Measurements from ENCODE around the gene MICAL3.

GRCh38 chr22:17938484-17938924 lies 85.9 kb downstream of the MICAL3 start:
- TF ChIP-seq CTCF (IDR thresholded peaks at IDR 0.05) (no peak), POLR2A (IDR thresholded peaks at IDR 0.05) (no peak)
